GM15510 (cell line): ENCODE measurements around the gene ATAD3A.

Experiments
- POLR2A ChIP-seq: IDR thresholded peaks from 3 replicates; pipeline ENCODE4 v1.6.1; 2011; ENCODE audit warnings: borderline replicate concordance; ENCODE audit not compliant: insufficient read length; ENCODE audit errors: extremely low read depth

ATAD3A gene

GRCh38 chr1:1491601-1492000 lies 20.4 kb upstream of the ATAD3A start:
- TF ChIP-seq POLR2A = no peak

- TF ChIP-seq POLR2A = no peak
These were observed 4.7 kb upstream of the ATAD3A start for GRCh38 chr1:1507305-1507704.

- TF ChIP-seq POLR2A = no peak
These were observed 940 bp upstream of the ATAD3A start for GRCh38 chr1:1510912-1511532.

GRCh38 chr1:1517973-1518620 lies 6.1 kb downstream of the ATAD3A start:
- TF ChIP-seq POLR2A = no peak

- TF ChIP-seq POLR2A = no peak
These were observed 9.4 kb downstream of the ATAD3A start for GRCh38 chr1:1521331-1521730.

- TF ChIP-seq POLR2A = no peak
These were observed 15.3 kb downstream of the ATAD3A start for GRCh38 chr1:1527092-1527816.

GRCh38 chr1:1528301-1529267 lies 16.6 kb downstream of the ATAD3A start:
- TF ChIP-seq POLR2A = no peak

- TF ChIP-seq POLR2A = no peak
These were observed 17.4 kb downstream of the ATAD3A start for GRCh38 chr1:1529321-1529720.

GRCh38 chr1:1529936-1530335 lies 18.0 kb downstream of the ATAD3A start:
- no peak for TF ChIP-seq POLR2A

- TF ChIP-seq POLR2A = no peak
These were observed 20.0 kb downstream of the ATAD3A start for GRCh38 chr1:1531947-1532346.

GRCh38 chr1:1534401-1535154 lies 22.6 kb downstream of the ATAD3A start:
- no peak for TF ChIP-seq POLR2A

GRCh38 chr1:1535201-1536018 lies 23.4 kb downstream of the ATAD3A start:
- TF ChIP-seq POLR2A = no peak
